HCT116 (cell line): ENCODE data around the gene ACOT4. TPM values are rescaled to one million over a fixed set of nuclear protein-coding genes. Genes with fewer than 3 reads are reported as not detected.
"Not testable (repeated sequence)": the region's sequence is repeated elsewhere in the genome, so short reads cannot be mapped to it uniquely, and the experiment has no call there.

ENCODE experiments used
- ATAC-seq: fragments of 200-7000 bp; cut with Tn5 transposase; 2 replicates; pipeline ENCODE4 v1.9.1; 2020; ENCODE audit warnings: mild to moderate bottlenecking, moderate library complexity
- BruUV-seq: library from RNA; stranded (reverse); fragments of 400-500 nt; replicated peaks from 2 replicates; lab custom pipeline; 2021; lab: Mats Ljungman, UMichigan
- CTCF ChIA-PET: fragments of 300-600 bp; sonication (Branson Sonifier 250); formaldehyde crosslinking; loops from one replicate; lab custom pipeline; 2021; ENCODE audit warnings: antibody characterized with exemption; lab: Charles Lee
- POLR2A ChIA-PET: fragments of 300-600, 350-600 bp; sonication (Branson Sonifier 250); formaldehyde crosslinking; loops from one replicate; lab custom pipeline; 2021; ENCODE audit warnings: antibody characterized with exemption; lab: Charles Lee
- RAD21 ChIA-PET, 2 experiments: fragments of 300-600 bp; sonication (Branson Sonifier 250); formaldehyde crosslinking; loops; one replicate each; lab custom pipeline; 2023; ENCODE audit warnings: low total read pairs in 2 of 2; ENCODE audit not compliant: uncharacterized antibody in 2 of 2, unreplicated experiment in 2 of 2, low non-redundant PET in 1 of 2; lab: Charles Lee
- DNase-seq: peaks from one replicate; pipeline ENCODE4 v3.0.0-alpha.2; 2010; ENCODE audit warnings: low read depth, low spot score
- H2AFZ ChIP-seq: fragments of 200-600 bp; shearing (Covaris generic), sonication (generic); 2 replicates; pipeline ENCODE4 v1.6.1; 2017; ENCODE audit warnings: low read depth, mixed run types, mixed read lengths, antibody characterized with exemption, low read length; ENCODE audit not compliant: poor library complexity, severe bottlenecking
- H3K27ac ChIP-seq: 2 replicates; pipeline ENCODE4 v1.5.1; 2012; ENCODE audit warnings: low read depth, low read length
- H3K27me3 ChIP-seq: fragments of 200-600 bp; sonication (generic); 2 replicates; pipeline ENCODE4 v1.6.1; 2016; ENCODE audit warnings: mixed run types, low read length, mixed read lengths; ENCODE audit not compliant: insufficient read depth
- H3K36me3 ChIP-seq, 2 experiments: fragments of 200-500 bp in 1 of 2; fragments of 200-600 bp in 1 of 2; sonication (Bioruptor generic) in 1 of 2; sonication (generic) in 1 of 2; 2 replicates each; pipeline versions ENCODE4 v1.5.1 to v1.6.1; 2014 to 2016; ENCODE audit warnings: low read length in 2 of 2, inconsistent platforms in 1 of 2, mixed read lengths in 1 of 2, mixed run types in 1 of 2; ENCODE audit not compliant: insufficient read depth in 2 of 2, control insufficient read depth in 1 of 2
- H3K4me1 ChIP-seq, 2 experiments: fragments of 200-600 bp in 1 of 2; sonication (generic) in 1 of 2; 2 replicates each; pipeline versions ENCODE4 v1.5.1 to v1.6.1; 2012 to 2017; ENCODE audit warnings: low read length in 2 of 2, inconsistent platforms in 1 of 2, mild to moderate bottlenecking in 1 of 2, mixed read lengths in 1 of 2, mixed run types in 1 of 2, moderate library complexity in 1 of 2; ENCODE audit not compliant: insufficient read depth in 2 of 2, control insufficient read depth in 1 of 2
- H3K4me2 ChIP-seq: fragments of 200-600 bp; sonication (generic); 2 replicates; pipeline ENCODE4 v1.6.1; 2017; ENCODE audit warnings: mixed run types, low read length, mixed read lengths
- H3K4me3 ChIP-seq, 2 experiments: fragments of 200-600 bp in 1 of 2; sonication (generic) in 1 of 2; replicated peaks in 1 of 2; 2 replicates each; pipeline ENCODE4 v1.5.1; 2011 to 2016; ENCODE audit warnings: low read length in 2 of 2, control low read depth in 1 of 2, low read depth in 1 of 2, mild to moderate bottlenecking in 1 of 2, mixed read lengths in 1 of 2, mixed run types in 1 of 2
- H3K79me2 ChIP-seq: fragments of 200-600 bp; sonication (generic); 2 replicates; pipeline ENCODE4 v1.6.1; 2017; ENCODE audit warnings: mild to moderate bottlenecking, mixed run types, low read length, moderate library complexity, mixed read lengths; ENCODE audit not compliant: insufficient read depth
- H3K9ac ChIP-seq: fragments of 200-600 bp; sonication (generic); 2 replicates; pipeline ENCODE4 v1.6.1; 2016; ENCODE audit warnings: low read length, mixed read lengths
- H3K9me2 ChIP-seq: fragments of 200-600 bp; sonication (generic), shearing (Covaris generic); 2 replicates; pipeline ENCODE4 v1.6.1; 2017; ENCODE audit warnings: mixed run types, mild to moderate bottlenecking, moderate library complexity; ENCODE audit not compliant: insufficient read depth
- H3K9me3 ChIP-seq, 2 experiments: fragments of 200-500 bp in 1 of 2; fragments of 200-600 bp in 1 of 2; sonication (Bioruptor generic) in 1 of 2; sonication (generic) in 1 of 2; 2 replicates each; pipeline ENCODE4 v1.6.1; 2014 to 2017; ENCODE audit warnings: low read length in 2 of 2, mixed read lengths in 2 of 2, inconsistent platforms in 1 of 2, low read depth in 1 of 2, mild to moderate bottlenecking in 1 of 2, mixed run types in 1 of 2, moderate library complexity in 1 of 2; ENCODE audit not compliant: control insufficient read depth in 1 of 2, insufficient read depth in 1 of 2
- H4K20me1 ChIP-seq: fragments of 200-600 bp; sonication (generic), shearing (Covaris generic); 2 replicates; pipeline ENCODE4 v1.6.1; 2017; ENCODE audit warnings: mixed run types, mild to moderate bottlenecking, moderate library complexity; ENCODE audit not compliant: insufficient read depth
- CEBPB ChIP-seq: IDR thresholded peaks from 2 replicates; pipeline ENCODE4 v1.6.1; 2012; ENCODE audit warnings: low read depth
- ELF1 ChIP-seq: IDR thresholded peaks from 2 replicates; pipeline ENCODE4 v1.6.1; 2012; ENCODE audit warnings: low read depth, borderline replicate concordance
- TCF7L2 ChIP-seq: IDR thresholded peaks from 2 replicates; pipeline ENCODE4 v1.7.0; 2011; ENCODE audit warnings: borderline replicate concordance, inconsistent platforms; ENCODE audit not compliant: insufficient read depth, insufficient read length; ENCODE audit errors: extremely low read depth
- intact Hi-C: fragments of 100-400 bp; cut with micrococcal nuclease; formaldehyde crosslinking; loops from 2 replicates; pipeline ENCODE4 v1.10.0; 2022
- total RNA-seq: library from RNA; stranded (reverse); gene quantifications from one replicate; pipeline ENCODE4 v1.2.1, GENCODE V29; 2021; ENCODE audit not compliant: unreplicated experiment
- TF ChIP-seq, protein P1 (sequence below): IDR thresholded peaks from 2 replicates; pipeline ENCODE4 v1.6.1; 2012
- TF ChIP-seq, protein P2 (sequence below): IDR thresholded peaks from 2 replicates; pipeline ENCODE4 v1.6.1; 2012; ENCODE audit warnings: low read depth

The ACOT4 gene
- total RNA-seq, 1 experiment from 2014 or later, result not detected

DNA sequence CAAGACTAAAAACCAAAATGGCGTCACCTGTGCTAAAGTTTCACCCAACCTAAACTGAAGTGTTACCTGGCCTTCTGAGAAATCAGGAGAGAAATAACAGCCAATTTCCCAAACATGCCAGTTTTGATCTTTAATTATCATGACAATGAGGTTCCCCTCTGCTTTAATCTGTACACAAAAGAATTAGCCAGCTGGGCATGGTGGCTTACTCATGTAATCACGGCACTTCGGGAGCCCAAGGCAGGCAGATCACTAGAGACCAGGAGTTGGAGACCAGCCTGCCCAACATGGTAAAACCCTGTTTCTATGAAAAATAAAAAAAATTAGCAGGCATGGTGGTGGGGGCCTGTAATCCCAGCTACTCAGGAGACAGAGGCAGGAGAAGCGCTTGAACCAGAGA, 37.8 kb upstream of the ACOT4 start:
- no peak for DNase-seq
- no peak for ATAC-seq
- H3K9me2 ChIP-seq, result no peaks in the 10 kb centered on the region
- TF ChIP-seq CEBPB (no peak), ELF1 (no peak), TCF7L2 (no peak)
- TF ChIP-seq, protein P1, sequence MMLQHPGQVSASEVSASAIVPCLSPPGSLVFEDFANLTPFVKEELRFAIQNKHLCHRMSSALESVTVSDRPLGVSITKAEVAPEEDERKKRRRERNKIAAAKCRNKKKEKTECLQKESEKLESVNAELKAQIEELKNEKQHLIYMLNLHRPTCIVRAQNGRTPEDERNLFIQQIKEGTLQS, result no peak
- TF ChIP-seq, protein P2, sequence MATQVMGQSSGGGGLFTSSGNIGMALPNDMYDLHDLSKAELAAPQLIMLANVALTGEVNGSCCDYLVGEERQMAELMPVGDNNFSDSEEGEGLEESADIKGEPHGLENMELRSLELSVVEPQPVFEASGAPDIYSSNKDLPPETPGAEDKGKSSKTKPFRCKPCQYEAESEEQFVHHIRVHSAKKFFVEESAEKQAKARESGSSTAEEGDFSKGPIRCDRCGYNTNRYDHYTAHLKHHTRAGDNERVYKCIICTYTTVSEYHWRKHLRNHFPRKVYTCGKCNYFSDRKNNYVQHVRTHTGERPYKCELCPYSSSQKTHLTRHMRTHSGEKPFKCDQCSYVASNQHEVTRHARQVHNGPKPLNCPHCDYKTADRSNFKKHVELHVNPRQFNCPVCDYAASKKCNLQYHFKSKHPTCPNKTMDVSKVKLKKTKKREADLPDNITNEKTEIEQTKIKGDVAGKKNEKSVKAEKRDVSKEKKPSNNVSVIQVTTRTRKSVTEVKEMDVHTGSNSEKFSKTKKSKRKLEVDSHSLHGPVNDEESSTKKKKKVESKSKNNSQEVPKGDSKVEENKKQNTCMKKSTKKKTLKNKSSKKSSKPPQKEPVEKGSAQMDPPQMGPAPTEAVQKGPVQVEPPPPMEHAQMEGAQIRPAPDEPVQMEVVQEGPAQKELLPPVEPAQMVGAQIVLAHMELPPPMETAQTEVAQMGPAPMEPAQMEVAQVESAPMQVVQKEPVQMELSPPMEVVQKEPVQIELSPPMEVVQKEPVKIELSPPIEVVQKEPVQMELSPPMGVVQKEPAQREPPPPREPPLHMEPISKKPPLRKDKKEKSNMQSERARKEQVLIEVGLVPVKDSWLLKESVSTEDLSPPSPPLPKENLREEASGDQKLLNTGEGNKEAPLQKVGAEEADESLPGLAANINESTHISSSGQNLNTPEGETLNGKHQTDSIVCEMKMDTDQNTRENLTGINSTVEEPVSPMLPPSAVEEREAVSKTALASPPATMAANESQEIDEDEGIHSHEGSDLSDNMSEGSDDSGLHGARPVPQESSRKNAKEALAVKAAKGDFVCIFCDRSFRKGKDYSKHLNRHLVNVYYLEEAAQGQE, result no peak
- no peak overlapping the region for H3K9ac ChIP-seq
- CTCF ChIA-PET, result no interaction called here
- no peaks in the 10 kb centered on the region for H3K36me3 ChIP-seq
- no peak overlapping the region for H3K4me2 ChIP-seq
- no peak overlapping the region for H3K4me3 ChIP-seq
- H3K79me2 ChIP-seq, result no peaks in the 10 kb centered on the region
- intact Hi-C loops, result no loop called here
- H3K4me1 ChIP-seq, result no peaks in the 10 kb centered on the region
- H3K27me3 ChIP-seq, result no peaks in the 10 kb centered on the region
- H3K9me3 ChIP-seq, result no peaks in the 10 kb centered on the region
- no TSS peak for BruUV-seq
- no peak overlapping the region for H3K27ac ChIP-seq
- RAD21 ChIA-PET, result no interaction called here
- POLR2A ChIA-PET, result no interaction called here
- no peak overlapping the region for H2AFZ ChIP-seq
- H4K20me1 ChIP-seq, result no peaks in the 10 kb centered on the region

DNA sequence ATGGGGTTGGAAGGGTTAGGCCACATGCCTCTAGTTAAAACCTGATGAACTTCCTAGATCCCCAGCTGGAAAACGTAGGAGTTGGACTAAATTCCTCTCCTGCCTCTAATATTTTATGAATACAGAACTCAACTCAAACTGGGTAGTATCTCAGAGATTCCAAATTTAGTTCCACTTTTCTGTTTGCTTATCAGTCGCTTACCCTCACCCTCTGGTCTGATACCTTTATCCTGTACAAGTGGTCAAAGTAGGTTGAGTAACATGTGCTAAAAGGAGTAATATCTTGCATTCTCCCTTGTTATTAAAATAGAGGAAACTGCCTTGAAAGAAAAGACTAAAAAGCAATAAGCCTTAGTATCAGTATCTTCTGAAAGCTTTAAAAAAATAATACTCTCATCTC, 34.5 kb upstream of the ACOT4 start:
- H3K9me2 ChIP-seq, H3K27me3 ChIP-seq, RAD21 ChIA-PET, H3K27ac ChIP-seq, ATAC-seq, H3K36me3 ChIP-seq, H3K9ac ChIP-seq, H3K79me2 ChIP-seq, H3K4me1 ChIP-seq, H3K9me3 ChIP-seq, H3K4me3 ChIP-seq, H3K4me2 ChIP-seq, H2AFZ ChIP-seq, POLR2A ChIA-PET, H4K20me1 ChIP-seq, intact Hi-C loops, DNase-seq, BruUV-seq, CTCF ChIA-PET: not testable (repeated sequence)

DNA sequence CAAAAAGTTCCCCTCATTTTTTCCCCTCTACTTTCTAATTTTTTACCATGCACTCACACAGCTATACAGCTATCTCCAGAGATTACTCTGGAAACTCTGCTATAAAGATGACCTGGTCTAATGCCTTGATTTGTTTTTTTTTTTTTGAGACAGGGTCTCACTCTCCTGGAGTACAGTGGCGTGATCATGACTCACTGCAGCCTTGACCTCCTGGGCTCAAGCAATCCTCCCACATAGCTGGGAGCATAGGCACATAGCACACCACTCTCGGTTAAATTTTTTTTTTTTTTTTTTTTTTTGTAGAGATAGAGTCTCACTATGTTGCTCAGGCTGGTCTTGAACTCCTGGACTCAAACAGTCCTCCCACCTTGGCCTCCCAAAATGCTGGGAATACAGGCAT, 33.4 kb upstream of the ACOT4 start:
- DNase-seq, H3K27me3 ChIP-seq, H3K4me2 ChIP-seq, H3K27ac ChIP-seq, H4K20me1 ChIP-seq, POLR2A ChIA-PET, H3K9me3 ChIP-seq, CTCF ChIA-PET, intact Hi-C loops, H3K9ac ChIP-seq, H3K4me3 ChIP-seq, H3K9me2 ChIP-seq, BruUV-seq, ATAC-seq, H3K36me3 ChIP-seq, H3K79me2 ChIP-seq, RAD21 ChIA-PET, H2AFZ ChIP-seq, H3K4me1 ChIP-seq: not testable (repeated sequence)
